ENCODE data around the gene SNRPA1. TPM values are rescaled to one million over a fixed set of nuclear protein-coding genes. Genes with fewer than 3 reads are reported as not detected.

Gene SNRPA1
- total and polyA plus RNA-seq, 9 of the 15 experiments (the other 6 are each of a cell fraction or from before 2014, with no cell fraction given): 62.7 to 245 (median 189) TPM

DNA sequence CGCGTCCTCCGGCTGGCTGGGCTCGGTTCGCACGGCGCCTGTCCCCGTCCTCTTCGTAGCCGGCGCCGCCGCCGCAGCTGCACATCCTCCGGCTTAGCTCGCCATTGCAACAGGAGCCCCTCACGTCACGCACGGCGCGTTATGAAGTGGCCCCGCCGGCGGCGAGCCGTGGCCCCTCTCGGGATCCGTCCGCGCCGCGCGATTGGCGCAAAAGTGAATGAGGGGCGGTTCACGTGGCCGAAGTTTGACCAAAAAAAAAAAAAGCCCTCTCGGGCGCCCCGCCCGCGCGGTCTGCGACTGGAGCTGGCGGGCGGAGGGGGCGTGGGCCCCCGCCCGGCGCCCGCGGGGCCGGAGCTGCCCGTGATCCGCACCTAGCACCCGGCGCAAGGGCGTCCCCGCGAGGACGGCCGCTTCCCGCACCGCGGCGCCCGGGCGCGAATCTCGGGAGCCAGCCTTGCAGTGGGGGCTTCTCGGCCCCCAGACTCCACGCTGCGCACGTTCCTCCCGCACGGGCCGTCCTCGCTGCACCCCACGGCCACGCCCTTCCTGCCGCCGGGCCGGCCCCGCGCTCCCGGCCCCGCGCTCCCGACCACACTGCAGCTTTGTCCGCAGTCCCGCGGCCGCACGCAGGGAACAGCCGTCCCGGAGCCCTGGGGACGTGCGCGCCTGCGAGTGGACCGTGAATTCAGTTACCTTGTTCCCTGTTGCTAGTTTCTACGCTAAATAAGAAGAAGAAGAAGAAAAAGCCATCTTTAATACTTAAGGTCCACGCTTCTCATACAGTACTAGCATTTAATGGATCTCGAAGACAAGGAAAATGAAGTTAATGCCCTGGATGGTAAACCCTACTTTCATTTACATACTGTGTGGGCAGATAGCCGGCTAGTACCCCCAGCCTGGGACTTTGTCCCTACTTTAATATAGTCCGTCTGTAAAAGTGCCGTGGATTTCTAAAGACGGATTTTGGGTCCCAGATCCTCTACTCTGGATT lies 42.9 kb downstream of the SNRPA1 start, which contains the start of gene CHSY1 (continued):
- TF ChIP-seq CREB1 (IDR thresholded peaks at IDR 0.05): peak; percentile 49; the same call in 1 of the 2 replicates
- 0 out of 2 replicates have a peak, but pooled peaks have one; percentile 39 for TF ChIP-seq CREB1 (CRISPR knock-in tag; IDR thresholded peaks at IDR 0.05)
- peak; percentile 67 for TF ChIP-seq TAF1 (IDR thresholded peaks at IDR 0.05; ENCODE audit: control insufficient read depth, extremely low read depth, insufficient read depth, low read length, severe bottlenecking)
- TF ChIP-seq EGR1 (conservative IDR thresholded peaks at IDR 0.05): peak; percentile 46
- TF ChIP-seq MECOM (CRISPR knock-in tag; IDR thresholded peaks at IDR 0.05): no peak
- TF ChIP-seq HCFC1 (IDR thresholded peaks at IDR 0.05; ENCODE audit: low read depth, low read length): peak; percentile 43; the same call in 1 of the 2 replicates
- TF ChIP-seq ZNF431 (CRISPR knock-in tag; IDR thresholded peaks at IDR 0.05): 0 out of 2 replicates have a peak, but pooled peaks have one; percentile 20
- TF ChIP-seq NONO (IDR thresholded peaks at IDR 0.05; ENCODE audit: low read depth in 2 of 2, low read length in 1 of 2): peak in 1 of 2 experiments; percentile 45; a peak in 1 of 4 replicates
- 0 out of 2 replicates have a peak, but pooled peaks have one; percentile 51 for TF ChIP-seq ZBTB40 (IDR thresholded peaks at IDR 0.05)
- no peak for TF ChIP-seq ZBTB40 (CRISPR knock-in tag; IDR thresholded peaks at IDR 0.05)
- TF ChIP-seq SIN3A (IDR thresholded peaks at IDR 0.05; ENCODE audit: borderline replicate concordance in 2 of 2, control insufficient read depth in 1 of 2, low read depth in 2 of 2, low read length in 2 of 2): 0 out of 4 replicates have a peak, but pooled peaks of 1 of the 2 experiments have one; percentile 9
- peak; percentile 62 for TF ChIP-seq BHLHE40 (IDR thresholded peaks at IDR 0.05; ENCODE audit: low read length)
- TF ChIP-seq ZNF133 (CRISPR knock-in tag; IDR thresholded peaks at IDR 0.05): no peak
- no peak for TF ChIP-seq PKNOX1 (IDR thresholded peaks at IDR 0.05)
- TF ChIP-seq HDAC1 (IDR thresholded peaks at IDR 0.05): 0 out of 4 replicates have a peak, but pooled peaks of 1 of the 2 experiments have one; percentile 26

All from K562 (cell line).